HG03159 (cell line): Measurements from ENCODE around the gene FSTL5.
A peak's percentile ranks its signal among the peaks of the same experiment; 100 is the strongest.
"Not testable (repeated sequence)": the region's sequence is repeated elsewhere in the genome, so short reads cannot be mapped to it uniquely, and the experiment has no call there.

Experiments used
- ATAC-seq: cut with Tn5 transposase; IDR thresholded peaks from one replicate; pipeline ENCODE4 v1.9.1; 2021; ENCODE audit warnings: mild to moderate bottlenecking, moderate library complexity; ENCODE audit not compliant: unreplicated experiment

Gene FSTL5

DNA sequence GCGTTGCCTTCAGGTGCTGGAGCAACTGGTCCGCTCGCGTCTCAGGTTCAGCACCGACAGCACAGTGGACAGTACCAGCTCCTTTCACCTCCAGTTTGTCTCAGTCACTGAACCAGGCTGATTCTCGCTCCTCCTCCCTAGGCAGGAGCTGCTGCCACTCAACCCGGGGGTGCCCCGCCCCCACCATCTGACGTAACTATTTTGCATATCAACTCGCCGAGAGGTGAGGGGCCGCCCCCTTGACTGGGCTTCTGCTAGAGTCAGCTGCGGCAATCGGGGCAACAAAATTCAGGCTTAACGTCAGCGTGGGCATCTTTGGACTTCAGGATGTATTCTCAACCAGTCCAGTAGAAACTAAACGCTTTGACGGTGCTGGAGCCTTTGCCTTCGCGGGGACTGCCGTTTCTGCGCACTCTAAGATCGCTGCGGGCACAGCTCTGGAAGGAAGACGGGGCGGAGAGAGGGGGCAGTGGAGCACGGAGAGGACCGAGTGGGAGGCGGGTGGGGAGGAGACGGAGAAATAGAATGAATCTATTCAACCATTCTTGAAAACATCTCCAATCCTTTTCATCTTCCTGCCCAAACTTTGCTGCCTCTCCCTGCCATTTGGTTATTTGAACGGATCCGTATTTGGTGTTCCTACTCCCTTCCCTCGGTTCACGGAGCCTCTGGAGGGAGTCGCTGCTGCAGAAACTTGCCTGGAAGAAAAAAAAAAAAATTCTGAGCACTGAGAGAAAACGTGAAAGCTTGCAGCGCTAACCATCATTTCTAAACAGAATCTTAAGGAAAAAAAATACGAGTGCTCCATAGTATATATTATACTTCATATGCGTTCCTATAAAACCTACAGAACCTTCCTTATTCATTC is at the start of gene FSTL5:
FSTL5 (minus strand) TSS at position 109 of the 868 bp plus-strand sequence. CDS start 52,604 bp downstream, outside the sequence.
- ATAC-seq: peak; percentile 93

DNA sequence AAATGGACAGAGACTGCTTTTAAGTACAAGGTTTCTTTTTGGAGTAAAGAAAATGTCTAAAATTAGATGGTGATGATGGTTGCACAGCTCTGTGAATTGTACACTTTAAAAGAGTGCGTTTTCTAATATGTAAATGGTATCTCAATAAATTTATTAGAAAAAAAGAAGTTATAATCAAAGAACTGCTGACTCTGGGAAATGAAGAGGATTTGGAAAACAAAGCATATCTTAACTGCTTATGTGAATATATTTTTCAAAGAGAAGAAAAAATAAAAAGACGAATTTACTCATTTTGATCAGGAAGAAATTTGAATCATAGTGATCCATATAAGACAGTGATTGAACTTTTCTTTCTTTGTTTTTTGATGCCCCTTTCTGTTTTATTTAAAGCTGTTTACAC is 45.9 kb upstream of the FSTL5 start:
- ATAC-seq: no peak

DNA sequence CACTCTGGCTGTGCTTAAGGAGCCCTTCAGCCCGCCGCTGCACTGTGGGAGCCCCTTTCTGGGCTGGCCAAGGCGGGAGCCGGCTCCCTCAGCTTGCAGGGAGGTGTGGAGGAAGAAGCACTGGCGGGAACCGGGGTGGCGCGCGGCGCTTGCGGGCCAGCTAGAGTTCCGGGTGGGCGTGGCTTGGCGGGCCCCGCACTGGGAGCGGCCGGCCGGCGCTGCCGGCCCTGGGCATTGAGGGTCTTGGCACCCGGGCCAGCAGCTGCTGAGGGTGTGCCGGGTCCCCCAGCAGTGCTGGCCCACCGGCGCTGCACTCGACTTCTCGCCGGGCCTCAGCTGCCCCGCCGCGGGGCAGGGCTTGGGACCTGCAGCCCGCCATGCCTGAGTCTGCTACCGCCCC is 39.7 kb upstream of the FSTL5 start:
- ATAC-seq: not testable (repeated sequence)

DNA sequence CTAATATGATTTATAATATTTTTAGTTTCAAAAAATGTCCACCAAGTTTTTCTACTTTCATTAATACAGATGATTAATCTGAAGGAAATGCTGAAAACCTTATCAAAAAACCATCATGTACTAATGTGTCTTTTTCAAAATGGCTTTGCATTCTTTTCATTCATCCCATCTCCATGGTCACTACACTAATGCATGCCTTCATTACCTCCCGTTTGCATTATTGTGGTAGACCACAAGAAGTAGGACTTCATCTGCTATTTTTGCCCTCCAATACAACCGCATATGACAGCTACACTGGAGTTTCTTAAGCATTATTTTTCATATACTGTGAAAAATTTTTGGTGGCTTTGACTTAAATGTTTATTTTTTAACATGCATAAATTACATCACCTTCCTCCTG is 37.9 kb upstream of the FSTL5 start:
- no peak for ATAC-seq

DNA sequence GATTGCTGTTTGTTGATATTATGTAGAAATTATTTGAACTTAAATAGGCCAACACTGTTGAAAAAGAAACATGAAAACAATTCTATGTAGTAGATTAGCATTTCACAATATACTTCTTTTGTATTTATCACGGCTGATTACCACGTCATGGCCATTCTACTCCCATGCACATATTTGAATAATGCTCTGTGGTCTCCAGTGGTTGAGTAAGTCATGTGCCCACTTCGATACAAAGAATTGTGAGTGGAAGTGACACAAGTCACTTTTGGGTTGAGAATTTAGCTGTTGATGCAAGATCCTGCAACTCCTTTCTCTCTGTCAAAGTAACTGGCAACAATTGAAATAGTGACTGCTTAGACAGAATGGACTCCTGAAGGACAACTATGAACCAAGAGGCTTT is 6.7 kb upstream of the FSTL5 start:
- no peak for ATAC-seq

DNA sequence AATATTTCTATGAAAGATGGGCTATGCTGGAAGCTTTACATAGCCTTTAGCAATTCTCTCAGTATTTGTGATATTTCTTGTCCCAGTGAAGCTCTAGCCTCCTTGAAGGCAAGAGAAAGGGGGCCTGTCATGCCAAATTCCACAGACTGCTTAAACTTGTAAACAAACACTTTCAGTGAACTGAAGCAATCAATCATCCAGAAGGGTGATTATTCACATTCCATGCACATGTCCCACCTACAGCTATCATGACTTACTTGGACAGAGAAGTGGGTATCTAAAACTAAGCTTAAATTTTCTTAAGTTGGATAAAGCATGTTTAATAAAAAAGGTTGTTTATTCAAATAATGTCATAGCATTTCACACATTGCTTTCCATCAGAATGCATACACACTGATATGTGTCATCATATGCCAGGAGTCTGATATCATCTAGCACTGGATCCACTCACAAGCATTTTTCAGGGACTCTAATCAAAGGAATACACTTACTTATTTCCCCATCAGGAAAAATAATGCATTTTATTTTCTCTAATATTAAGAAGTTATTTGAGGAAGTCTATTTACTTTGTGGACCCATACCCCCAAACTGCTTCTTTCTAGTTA is 1.2 kb upstream of the FSTL5 start:
- no peak for ATAC-seq

DNA sequence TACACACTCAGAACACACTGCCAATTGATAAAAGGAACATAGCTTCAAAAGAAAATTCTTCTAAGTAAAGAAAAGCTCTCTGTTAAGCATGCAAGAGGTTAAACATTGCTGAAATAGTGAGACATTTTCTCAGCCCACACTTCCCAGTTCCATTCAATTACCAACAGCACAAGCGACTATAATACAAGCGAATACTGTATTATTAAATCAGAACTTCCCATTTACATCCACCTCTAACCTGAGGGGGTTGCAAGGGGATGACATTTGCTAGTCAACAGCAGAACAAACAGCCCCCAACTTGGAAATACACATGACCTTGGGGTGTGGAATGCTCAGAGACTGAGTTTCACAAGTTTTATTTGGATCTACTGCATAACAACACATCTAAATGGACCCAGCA is 1.1 kb downstream of the FSTL5 start:
- no peak for ATAC-seq

DNA sequence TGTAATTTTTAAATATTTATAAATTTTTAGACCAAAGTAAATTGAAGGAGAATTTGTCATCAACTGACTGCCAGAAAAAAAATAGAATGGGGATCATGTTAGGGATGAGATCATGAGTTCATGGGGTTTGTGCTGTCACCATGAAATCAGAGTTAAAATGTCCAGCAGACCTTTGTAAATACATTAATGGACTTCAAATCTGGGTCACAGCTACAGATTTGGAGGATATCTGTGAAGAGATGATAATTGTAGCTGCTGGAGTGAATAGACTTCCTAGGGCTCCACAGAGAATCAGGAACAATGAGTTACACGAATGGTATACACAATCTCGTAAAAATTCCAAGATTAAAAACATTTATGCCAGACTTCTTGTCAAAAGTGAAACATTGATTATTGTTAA is 6.6 kb downstream of the FSTL5 start:
- ATAC-seq: no peak

DNA sequence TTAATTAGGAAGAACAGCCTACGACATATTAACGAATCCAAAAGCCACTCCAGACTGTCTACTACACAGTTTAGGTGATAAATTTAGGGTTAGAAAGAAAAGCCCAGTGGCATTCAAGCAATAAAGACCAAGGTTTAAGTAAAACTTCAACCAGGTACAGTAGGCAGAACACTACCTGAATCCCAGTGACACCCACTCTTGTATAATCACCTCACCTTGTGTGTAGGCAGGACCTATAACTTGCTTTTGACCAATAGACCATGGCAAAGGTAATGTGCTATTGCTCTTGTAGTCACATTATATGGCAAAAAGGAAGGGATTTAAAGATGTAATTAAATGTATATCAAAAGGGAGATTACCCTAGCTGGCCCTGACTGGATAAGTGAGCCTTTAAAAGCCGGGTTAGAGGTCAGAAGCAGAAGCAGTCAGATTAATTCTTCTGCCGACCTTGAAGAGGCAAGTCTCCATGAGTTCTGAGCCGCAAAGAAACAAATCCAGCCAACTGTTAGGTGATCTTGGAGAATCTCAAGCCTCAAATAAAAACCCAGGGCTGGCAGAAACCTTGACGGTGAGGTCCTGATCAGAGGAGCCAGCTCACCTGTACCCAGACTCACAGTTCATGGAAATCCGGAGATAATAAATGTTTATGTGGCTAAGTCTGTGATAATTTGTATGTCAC is 8.8 kb downstream of the FSTL5 start:
- no peak for ATAC-seq

DNA sequence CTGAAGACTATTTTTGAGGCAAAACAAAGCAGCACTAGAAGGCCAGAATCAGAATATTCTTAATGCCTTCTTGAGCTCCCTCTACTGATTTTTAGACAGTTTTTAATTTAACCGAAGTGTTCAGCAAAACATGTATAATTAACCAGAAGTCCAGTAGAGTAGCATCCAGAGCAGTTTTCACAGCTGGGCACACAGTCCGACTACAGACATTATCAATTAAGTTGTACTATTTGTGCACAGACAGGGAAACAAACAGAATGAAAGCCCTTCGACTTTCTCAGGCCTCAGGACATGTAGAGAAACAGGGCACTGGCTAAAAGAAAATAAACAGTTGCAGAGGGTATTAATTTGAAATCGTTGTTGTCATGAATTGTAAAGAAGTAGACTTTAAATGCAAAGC is 11.9 kb downstream of the FSTL5 start:
- ATAC-seq: no peak

DNA sequence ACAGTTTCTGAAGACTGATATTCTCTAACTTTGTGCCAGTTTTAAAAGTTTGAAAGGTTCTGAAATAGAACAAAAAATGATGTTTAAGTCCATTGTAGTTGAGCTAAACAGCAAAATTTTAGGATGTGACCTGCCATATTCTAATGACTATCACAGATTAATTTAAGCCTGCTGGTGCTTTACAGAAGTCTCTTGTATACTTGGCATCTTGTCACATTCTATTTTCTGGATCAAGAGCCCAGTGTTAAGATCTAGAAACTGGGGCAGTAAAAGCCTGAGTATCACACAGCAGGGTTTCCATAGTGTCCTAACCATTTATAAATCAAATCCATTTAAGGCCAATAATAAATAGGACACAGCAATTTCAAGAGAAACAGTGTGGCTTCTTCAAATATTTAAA is 12.4 kb downstream of the FSTL5 start:
- no peak for ATAC-seq

DNA sequence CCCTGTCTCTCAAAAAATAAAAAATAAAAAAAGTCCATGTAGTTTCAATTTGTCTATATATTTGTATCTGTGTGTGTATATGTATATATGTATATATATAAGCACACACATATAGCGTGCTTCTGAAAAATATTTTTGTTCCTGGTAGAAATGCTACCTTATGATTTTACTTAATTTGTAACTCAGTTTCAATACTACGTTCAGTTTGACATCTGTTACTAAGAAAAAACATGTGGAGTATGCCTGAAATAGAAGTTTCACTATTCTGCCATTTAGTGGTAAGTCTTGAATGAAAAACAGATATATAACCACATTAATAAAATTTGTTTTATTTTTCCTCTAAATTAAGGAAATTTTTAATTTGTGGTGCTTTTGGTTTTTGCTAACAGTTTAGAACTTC is 14.2 kb downstream of the FSTL5 start:
- no peak for ATAC-seq

DNA sequence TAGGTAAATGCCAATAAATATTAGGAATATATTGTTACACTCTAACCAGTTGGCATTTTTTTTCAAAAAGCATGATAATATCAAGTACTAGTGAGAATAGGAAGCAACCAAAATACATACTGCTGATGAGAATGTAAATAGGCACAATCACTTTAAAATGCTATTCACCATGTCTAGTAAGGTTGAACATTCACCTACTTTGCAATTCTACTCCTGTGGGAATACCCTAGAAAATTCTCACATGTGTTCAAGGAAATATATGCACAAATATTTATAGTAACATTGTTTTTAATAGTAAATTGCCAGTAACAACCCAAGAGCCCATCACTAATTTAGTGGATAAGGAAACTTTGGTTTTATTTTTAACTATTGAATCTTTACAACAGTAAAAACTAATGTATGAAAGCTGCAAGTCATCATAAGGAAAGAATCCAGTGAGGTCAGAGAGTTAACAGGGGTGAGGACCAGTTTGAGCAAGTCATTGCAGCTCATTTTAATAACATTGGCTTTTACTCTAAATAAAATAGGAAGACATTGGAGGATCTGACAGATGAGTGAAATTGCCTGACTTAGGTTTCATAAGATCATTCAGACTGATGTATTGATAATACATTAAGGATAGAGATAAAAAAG is 23.6 kb downstream of the FSTL5 start:
- no peak for ATAC-seq

DNA sequence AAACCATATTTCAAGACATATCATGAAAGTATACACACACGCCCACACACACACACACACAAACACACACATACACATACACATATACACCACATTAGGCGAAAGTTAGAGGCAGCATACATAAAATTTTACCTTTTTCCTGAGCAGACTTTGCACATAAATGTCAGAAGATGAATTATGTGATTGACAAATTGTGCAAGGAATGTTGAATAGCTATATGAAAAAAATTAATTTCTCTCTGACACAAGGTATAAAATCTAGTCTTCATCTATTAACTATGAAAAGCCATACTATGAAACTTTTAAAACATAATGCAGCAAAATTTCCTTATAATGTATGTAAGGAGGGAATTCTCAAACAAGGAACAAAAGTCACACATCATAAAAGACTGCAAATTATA is 24.4 kb downstream of the FSTL5 start:
- ATAC-seq: no peak

DNA sequence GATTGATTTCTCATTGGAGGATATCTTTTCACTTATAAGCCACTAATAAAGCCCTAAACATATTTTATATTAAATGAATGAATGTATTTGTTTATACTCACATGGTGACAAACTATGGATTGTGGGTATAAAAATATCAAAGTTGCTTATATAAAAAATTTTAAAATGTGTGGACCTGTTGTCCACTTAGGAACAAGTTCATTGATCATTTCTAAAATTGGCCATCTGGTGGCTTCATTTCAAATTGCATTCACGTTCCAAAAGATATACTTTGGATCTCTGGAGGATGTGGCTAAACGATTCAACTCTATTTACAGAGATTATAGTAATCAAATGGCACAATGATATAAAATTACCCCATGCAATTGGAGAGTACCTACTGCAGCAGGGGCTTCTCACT is 32.5 kb downstream of the FSTL5 start:
- ATAC-seq: no peak

DNA sequence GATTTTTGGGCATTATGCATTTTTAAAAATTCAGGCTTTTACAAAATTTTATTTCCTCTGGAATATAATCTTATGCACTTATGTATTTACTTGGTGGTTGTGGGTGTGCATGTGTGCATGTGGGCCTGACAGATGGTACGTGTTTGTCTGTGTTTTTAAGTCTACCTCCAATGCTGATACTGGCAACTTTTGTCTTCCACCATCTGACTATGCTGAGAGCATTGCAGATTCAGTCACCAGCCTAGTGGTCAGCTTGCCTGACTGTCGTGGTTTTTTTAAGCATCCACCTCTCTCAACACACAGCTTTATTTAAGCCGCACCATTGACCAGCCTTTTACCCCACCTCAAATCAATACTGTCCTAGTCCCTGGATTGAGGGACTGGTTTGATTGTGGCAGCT is 37.1 kb downstream of the FSTL5 start:
- no peak for ATAC-seq

DNA sequence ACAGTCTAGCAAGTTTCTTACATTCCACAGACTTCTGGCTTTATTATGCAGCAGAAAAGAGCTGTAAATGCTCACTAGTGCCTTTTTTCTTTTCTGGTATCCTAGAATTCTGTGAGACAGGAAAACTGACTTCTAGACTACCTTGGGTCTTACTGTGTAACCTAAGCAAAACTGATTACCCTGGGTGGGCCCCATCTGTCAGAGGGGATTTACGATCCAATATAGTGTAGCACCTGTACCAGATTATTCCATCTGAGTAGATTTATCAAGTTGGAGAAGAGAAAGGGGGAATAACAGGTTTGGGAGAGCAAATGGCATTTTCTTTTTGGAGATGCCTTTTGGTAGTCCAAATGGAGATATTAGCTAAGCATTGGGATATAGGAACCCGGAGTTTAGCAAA is 46.7 kb downstream of the FSTL5 start:
- no peak for ATAC-seq

DNA sequence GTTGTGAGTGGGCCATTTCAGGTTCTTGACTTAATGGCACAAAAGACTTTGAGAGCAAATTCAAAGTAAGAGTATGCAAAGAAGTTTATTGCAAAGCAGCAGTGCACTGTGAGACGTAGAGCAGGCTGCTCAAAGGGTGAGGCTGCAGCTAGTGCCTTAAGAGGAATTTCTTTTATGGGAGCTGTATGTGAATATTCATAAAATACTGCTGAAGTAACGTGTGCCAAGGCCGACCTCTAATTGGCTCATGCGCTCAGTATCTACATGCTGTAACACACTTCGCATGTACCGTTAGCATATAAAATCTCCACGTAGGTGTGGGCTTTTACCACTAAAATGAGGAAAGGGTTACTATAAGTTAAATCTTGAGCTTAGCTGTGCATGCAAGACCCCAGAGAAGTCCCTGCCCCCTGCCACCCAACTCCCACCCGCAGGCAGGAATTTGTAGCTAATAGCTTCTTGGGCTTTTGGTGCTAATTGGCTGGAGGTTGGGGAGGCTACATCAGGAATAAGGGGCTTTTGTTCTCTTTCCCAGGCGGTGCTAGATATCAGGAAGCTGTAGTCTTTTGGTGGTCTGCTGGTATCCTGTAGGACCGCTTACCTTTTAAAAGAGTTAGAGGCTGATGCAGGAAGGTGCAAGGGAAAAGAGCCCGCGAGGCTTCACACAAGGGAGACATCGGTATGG is 47.6 kb downstream of the FSTL5 start:
- no peak for ATAC-seq

DNA sequence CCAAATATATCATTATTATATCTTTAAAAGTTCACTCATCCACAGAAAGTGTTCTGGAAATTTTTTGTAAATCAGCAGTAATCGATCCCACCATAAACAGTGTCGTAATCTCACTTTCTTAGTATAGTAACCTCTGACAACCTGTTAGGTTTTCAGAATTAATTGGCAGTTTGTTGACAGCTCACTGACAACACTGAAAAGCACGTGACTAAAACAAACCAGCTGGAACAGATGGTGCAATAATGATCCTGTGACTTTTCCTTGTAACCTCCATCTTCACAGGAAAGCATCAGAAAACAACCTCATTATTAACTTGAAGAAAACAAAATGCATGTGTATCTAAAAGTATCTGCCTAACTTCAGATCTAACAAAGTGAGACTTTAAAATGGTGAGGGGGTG is 48.5 kb downstream of the FSTL5 start:
- no peak for ATAC-seq

DNA sequence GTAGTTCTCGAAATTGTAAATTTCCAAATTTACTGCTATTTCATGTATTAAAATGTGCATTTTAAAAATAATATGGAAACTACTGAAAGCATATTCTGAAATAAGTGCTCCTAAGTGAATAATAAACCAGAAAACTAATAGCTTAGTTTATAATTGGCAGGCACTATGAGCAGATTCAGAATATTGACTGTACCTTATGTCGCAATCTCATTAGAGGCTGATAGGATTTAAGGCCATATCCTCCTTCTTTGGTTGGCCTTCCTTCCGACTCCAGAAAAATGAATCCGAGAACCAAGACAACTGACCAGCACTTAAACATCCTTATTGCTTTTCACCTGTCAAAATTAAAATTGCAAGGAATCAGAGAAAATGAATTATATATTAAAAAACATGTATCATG is 52.7 kb downstream of the FSTL5 start:
- no peak for ATAC-seq
